GM19452 (cell line): Measurements from ENCODE around the gene SELPLG.
"Not testable (repeated sequence)": the region's sequence is repeated elsewhere in the genome, so short reads cannot be mapped to it uniquely, and the experiment has no call there.

Experiments
- ATAC-seq: cut with Tn5 transposase; IDR thresholded peaks from one replicate; pipeline ENCODE4 v1.9.1; 2021; ENCODE audit not compliant: unreplicated experiment

The SELPLG gene

DNA sequence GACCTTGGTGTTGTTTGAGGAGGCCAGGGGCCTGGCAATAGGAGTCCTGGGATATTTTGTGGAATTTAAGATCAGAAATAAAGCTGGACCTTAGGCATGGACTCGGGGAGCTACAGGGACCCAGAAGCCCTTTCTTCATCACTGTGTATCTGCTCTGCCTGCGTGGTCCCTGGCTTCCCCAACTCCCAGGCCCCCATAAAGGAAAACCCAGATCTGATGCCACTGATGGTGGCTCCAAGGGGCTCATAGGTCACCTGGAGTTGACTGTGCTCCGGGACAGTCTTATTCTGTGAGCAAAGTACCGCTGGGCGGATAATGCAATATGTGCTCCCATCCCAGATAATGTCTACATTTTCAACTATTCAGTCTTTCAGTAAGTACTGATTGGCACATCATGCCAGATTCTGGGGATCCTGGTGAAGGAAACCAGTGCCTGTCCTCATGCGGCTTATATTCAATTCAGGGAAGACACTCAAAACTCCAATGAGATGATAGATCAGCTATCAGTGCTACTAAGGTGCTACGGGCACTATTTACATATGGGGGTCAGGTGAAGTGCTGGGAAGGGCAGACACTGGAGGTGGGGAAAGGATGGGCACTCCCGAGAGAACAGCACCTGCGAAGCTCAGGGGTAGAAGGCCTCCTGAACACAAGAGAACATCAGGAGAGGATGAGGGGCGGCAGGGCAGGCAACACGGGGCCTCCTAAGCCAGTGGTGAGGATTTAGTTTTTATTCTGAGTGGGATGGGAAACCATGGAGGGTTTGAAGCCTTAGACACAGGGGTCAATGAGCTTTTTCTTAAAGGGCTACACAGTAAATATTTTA, 5.5 kb upstream of the SELPLG start:
- ATAC-seq = no peak

DNA sequence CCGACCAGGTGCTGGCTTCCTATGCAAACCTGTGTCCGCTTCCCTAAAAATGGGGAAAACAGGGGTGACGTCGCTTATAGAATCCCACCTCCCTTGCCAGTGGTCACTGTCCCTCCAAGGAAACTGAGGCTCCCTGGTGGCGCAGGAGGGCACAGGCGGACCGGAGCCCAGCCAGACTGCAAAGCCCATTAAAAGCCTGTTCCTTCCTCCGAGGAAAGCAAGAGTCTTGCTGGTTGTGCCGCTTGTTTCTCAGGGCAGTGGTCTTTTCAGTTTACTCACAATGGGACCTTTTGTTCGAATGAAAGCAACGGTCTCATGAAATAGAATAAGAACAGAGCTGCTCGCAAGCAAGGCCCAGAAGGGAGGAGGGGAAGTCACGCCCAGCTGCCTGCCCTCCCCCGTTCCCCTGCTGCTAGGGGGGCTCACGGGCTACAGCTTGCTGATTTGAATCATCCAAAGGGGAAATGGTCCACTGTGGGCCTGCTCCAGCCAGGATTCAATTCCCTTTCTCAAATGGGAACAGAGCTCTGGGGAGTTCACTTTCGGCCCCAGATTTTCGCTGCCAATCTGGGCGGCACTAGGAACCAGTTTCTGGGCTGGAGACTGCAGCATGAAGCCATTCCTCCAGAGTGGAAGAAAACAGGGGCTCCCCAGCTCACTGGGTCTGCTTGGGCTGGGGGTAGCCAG, 4.6 kb upstream of the SELPLG start:
- no peak for ATAC-seq

DNA sequence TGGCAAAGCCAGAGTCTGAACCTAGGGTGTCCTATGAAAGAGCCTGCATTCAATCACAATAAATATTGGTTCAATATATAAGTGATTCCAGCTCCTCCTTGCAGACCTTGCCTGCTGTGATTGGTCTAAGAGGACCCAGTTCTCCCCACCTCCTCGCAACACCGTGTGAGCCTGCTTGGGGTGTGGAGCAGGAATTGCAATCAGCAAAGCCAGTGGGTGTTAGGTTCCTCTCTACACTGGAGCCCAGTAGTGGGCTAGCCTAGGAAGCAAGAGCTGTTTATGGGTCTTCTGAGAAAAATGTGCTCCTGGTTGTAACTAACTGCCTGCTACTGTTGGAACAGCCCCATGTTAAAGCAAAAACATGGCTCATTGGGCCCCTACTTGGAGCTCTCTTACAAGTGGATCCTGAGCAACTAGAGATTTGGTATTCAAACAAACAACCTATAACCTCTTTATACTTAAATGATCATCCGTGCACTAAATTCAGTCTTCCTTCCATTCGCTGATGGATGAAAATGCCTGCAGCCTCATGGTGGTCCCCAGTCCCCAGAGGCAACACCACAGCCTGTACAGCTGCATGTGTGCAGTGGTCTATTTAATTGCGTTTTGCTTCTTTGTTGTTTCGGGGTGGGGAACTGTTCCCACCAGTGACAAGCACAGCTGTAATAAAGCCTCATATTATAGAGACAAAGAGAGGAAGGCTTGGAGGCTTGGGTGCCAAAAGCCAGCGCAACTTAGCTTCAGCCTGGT, 3.7 kb upstream of the SELPLG start:
- no peak for ATAC-seq

DNA sequence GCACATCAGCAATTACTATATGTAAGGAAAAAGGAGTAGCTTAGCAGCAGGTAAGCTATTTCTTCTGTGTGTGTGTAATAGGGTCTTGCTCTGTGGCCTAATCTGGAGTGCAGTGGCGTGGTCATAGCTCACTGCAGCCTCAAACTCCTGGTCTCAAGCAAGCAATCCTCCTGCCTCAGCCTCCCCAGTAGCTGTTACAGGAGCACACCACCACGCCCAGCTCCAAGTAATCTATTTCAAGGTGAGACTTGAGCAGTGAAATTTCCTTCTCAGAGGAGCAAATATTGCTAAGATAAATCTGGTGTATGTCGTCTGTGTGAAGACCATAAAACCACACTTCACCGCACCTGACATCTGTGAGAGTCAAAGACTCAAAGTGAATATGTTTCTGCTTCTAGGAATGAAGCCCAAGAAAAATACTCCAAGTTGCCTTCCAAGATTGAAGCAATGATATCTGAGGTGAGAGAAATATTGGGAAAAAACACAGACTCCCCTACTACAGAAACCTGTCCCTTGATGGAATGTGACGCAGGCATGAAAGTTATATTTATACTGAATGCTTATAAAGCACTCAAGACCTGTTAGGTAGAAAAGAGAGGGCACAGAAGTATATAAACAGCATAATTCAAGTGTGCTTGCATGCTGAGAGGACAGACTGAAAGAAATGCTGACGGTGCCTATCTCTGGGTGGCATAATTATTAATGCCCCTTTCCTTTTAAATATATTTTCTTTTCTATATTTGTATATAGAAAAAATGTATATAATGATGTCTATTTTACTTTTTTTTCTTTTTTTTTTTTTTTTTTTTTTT, 2.5 kb upstream of the SELPLG start:
- peak; percentile 0 for ATAC-seq

DNA sequence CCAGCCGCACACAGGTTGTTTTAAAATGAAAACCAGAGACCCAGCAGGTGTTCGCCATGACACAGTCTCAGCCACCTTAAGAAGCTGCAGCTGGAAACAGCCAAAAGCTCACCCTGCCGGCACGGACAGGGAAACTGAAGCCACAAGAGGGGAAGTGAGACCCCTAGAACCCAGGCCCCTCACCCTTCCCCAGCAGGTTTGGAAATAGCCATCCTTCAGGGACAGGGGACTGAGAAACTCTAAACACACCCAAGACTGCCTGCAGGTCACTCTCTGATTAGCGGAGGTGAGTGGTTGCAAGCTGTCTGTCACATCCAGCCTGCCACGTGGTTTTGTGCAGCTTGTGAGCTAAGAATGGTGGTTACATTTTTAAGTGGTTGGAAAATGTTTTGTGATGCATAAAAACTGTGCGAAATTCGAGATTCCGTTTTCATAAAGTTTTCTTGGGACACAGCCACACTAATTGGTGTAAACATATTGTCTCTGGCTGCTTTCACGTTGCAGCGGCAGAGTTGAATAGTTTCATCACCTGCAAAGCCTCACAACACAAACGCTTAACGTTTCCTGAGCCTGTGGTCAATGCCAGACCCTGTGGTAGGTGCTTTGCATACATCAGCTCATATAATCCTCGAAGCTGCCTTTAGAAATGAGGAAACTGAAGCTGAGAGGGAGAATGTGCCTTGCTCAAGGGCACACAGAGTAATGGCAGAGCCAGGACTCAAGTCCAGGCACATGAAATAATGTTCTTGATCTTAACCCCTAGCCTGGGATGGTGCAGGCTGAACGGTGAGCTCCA, 1.7 kb upstream of the SELPLG start:
- ATAC-seq = peak; percentile 52

DNA sequence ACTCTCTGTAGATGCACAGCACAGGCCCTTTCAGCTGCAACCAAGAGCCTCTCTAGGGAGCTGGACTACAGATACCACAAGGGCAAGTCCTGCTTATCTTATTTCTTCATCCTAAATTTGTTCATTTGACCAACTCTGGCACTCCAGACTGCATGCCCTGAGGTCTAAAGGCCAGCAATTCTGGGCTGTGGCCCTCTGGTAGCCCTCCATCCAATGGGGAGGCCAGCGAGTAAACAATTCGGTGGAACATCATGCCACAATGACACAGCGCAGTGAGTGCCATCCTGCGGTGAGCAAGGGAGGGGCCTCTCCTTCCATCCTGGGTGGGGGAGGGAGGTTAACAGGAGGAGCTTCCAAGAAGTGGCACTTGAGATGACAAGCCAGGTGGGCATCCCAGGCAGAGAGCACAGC, 652 bp upstream of the SELPLG start:
- ATAC-seq = no peak

DNA sequence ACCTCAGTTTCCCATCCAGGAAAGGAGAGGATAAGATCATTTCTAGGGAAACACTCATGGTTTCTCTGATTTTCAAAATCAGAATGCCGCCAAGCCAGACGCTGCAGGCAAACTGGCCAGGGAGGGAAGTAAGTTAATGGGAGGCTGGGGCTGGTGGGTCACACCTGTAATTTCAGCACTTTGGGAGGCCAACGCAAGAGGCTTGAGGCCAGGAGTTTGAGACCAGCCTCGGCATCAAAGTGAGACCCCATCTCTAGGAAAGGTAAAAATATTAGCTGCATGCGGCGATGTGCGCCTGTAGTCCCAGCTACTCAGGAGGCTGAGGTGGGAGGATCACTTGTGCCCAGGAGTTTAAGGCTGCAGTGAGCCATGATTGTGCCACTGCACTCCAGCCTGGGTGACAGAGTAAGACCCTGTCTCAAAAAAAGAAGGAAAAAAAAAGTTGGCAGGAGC, 587 bp downstream of the SELPLG start:
- no peak for ATAC-seq

DNA sequence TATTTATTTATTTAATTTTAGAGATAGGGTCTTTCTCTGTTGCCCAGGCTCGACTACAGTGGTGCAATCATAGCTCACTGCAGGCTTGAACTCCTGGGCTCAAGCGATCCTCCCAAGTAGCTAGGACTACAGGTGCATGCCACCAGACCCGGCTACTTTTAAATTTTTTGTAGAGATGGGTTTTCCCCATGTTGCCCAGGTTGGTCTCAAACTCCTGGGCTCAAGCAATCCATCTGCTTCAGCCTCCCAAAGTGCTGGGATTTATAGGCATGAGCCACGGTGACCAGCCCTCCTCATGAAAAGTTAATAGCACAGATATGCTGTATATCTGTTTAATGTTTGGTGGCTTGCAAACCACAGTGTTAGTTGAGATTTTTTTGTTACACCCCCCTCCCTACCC, 2.4 kb downstream of the SELPLG start:
- ATAC-seq = not testable (repeated sequence)

DNA sequence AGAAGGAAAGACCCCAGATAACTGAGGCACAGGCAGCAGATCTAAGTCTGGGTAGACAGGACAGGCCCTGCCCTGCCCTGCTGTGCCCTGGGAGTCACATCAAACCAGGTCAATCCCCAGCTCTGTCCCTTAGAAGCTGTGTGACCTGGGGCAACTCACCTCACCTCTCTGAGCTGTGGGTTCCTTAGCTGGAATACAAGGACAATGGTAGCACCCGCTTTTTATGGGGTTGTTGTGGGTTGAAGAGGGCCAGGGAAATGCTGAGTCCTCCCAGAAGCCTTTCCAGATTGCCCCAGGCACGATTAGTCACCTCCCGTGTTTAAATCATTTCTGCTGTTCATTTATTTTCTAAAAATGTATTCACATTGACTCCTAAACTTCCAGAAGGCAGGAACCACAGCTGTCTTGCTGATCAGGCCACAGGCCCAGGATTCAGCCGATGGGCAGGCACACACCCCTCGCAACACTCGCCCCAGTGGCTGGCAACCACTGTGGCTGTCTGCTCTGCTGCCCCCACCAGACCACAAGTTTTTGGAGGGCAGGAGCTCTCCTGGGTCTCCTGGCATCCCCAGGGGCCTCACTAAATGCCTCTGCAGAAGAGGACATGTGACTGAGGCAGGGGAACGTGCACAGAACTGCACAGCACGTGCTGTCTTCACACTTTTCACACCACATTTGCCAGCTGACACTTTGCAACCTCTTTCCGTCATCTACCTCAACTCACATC, 3.0 kb downstream of the SELPLG start:
- no peak for ATAC-seq

DNA sequence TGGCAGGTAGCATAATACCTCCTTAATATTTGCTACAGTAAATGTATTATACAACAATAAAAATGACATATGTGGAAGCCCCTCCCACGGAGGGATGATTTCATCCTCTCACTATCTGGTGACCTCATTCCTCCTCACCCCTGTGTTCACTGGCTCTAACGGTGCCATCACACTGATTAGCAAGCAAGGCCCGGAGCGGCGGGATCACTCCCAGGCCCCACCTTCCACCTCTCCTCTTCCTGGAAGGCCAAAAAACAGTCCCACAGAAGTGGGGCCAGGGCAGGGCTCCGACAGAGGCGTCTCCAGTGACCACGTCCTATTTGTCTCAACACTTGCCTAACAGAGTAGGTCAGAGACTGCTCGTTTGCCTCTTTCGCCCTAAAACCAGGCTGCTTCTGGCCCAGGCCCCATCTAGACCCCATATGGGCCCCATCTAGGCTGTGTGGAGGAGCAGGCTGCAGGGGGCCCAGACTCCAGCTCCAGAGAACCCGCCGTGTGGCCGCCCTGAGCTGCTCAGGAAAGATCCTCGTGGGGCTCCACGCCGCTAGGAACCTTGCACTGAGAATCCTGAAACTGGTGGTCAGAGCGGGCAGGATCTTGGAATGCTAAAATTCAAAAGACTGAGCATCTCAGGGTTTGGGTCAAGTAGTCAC, 3.7 kb downstream of the SELPLG start:
- no peak for ATAC-seq

DNA sequence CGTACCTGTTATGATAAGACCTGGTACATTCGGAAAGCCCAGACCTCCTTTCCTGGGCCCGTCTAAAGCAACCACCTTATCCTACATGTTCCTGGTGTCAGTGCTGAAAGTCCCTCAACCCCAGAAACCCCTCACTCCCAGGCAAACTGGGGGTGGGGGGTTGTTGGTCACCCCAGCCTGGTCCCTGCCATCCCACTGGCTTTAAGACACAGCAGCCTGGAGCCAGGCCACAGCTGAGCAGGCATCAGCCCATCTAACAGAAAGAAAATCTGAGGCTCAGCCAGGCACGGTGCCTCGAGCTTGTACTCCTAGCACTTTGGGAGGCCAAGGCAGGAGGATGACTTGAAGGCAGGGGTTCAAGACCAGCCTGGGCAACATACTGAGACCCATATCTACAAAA, 4.5 kb downstream of the SELPLG start:
- ATAC-seq = no peak

DNA sequence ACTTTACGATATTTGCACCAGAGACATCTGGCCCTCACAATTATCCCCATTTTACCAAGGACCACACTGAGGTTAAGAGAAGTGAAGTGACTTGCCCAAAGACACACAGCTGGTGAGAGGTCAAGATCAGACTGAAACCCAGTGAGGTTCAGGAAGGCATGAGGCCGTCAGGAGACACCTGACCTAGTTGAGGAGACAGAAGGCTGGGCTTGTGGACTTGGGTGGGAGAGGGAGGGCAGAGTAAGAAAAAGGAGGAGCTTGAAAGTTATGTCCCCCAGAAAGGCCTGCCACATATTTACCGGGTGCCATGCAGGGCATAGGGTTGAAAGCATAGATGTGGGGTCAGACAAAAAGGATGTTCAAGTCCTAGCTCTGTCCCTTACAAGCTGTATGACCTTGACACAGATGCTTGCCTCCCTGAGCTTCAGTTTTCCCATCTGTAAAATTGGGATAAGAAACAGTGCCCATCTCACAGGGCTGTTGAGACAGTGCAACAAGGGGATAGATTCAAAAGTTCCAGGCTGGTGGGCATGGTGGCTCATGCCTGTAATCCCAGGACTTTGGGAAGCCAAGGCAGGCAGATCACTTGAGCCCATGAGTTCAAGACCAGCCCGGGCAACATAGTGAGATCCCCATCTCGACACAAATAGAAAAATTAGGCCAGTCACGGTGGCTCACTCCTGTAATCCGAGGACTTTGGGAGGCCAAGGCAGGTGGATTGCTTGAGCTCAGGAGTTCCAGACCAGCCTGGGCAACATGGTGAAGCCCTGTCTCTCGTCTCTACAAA, 6.4 kb downstream of the SELPLG start:
- ATAC-seq = no peak

DNA sequence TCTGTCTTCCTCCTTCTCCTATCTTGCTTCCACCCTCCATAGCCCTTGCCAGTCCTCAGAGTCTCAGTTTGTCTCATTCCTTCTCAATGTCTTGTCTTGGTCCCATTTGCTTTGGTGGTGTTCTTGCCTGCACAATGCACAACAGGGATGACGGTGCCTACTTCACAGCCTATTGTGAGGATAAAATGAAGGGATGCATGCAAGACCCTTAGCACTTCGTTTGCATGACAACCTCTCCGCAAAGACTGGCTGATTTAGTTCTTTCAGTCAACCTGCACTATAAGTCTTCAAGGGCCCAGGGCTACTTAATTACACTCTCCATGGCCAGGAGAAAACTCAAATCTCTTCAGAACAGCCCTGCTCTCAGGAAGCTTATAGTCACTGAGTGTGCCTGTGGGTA, 8.5 kb downstream of the SELPLG start:
- no peak for ATAC-seq

DNA sequence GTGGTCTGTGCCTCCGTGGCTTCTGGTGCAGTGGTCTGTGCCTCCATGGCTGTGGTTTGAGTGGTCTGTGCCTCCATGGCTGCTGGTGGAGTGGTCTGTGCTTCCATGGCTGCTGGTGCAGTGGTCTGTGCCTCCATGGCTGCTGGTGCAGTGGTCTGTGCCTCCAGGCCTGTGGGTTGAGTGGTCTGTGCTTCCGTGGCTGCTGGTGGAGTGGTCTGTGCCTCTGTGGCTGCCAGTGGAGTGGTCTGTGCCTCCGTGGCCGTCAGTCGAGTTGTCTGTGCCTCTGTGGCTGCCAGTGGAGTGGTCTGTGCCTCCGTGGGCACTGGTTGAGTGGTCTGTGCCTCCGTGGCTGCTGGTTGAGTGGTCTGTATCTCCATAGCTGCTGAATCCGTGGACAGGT, 10.1 kb downstream of the SELPLG start:
- ATAC-seq = no peak

DNA sequence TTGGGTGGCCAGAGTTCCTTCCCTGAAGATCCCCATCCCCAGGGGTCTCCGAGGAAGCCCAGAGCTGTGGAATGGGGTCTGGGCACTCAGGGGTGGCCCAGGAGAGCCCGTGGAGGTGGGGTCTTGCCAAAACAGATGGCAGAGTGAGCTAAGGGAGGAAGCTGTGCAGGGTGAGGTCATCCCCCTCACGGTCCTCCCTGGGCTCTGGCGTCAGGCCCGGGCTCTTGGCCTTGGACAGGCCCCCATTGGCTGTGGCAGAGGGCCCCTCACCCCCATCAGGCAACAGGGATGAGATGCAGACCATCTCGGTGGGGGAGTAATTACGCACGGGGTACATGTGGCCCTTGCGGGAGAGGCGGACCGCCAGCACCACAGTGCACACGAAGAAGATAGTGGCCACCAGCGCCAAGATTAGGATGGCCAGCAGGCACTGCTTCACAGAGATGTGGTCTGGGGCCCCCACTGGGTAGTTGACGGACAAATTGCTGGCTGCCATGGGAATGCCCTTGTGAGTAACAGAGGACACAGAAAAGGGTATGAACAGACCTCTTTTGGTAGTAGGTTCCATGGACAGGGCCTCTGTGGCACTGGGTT, 10.7 kb downstream of the SELPLG start:
- ATAC-seq = no peak

DNA sequence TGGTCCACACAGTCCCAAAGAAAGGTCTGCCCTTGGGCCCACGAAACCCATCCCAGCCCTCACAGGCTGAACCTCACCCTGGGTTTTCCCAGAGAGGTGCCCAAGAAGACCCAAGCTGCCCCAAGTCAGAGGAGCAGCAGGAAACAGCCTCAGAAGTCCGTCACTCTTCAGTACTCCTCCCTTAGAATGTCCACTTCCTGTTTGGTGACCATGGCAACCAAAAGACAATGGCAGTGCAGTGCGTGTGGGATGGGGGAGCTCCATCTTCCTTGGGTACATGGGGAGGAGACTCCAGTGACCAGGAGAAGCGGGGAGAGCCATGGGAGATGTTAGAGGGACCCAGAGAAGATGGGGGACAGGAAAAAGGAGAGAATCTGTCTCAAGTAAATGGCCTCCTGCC, 11.3 kb downstream of the SELPLG start:
- ATAC-seq = no peak

DNA sequence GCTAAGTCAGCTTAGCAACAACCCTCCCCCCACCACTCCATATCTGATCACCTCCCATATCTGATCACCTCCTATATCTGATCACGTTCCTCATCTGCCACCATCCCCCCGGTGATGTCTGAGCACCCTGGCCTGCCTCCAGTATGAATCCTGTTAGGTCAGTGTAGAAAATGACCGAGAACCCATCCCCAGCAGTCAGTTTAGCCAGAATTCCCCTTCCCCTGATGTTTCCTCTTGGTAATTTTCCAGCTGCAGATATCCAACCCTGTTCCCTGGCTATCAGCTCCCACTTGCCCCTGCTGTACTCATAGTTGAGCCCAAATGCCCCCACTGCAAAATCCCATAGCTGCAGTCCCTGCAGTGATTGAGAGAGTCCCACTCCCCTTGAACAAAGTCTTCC, 12.5 kb downstream of the SELPLG start:
- ATAC-seq = no peak
